Calu3 (cell line): Measurements from ENCODE around the gene CEACAM18. TPM values are rescaled to one million over a fixed set of nuclear protein-coding genes. Genes with fewer than 3 reads are reported as not detected.

Experiments used
- BruUV-seq: library from RNA; stranded (reverse); fragments of 400-500 nt; replicated peaks from 2 replicates; lab custom pipeline; 2021; lab: Mats Ljungman, UMichigan
- CTCF ChIA-PET: fragments of 300-600 bp; sonication (Branson Sonifier 250); formaldehyde crosslinking; loops from one replicate; lab custom pipeline; 2022; ENCODE audit warnings: antibody characterized with exemption; lab: Charles Lee
- DNase-seq: peaks from one replicate; pipeline ENCODE4 v3.0.0; 2022
- H3K27ac Mint-ChIP-seq: one replicate; pipeline ENCODE4 v1.8.0; 2022; ENCODE audit warnings: mixed read lengths; ENCODE audit not compliant: unreplicated experiment
- H3K27me3 Mint-ChIP-seq: one replicate; pipeline ENCODE4 v1.8.0; 2022; ENCODE audit warnings: mixed read lengths; ENCODE audit not compliant: unreplicated experiment
- H3K36me3 Mint-ChIP-seq: one replicate; pipeline ENCODE4 v1.8.0; 2022; ENCODE audit warnings: mild to moderate bottlenecking, moderate library complexity, mixed read lengths; ENCODE audit not compliant: insufficient read depth, unreplicated experiment
- H3K4me1 Mint-ChIP-seq: one replicate; pipeline ENCODE4 v1.8.0; 2022; ENCODE audit warnings: mild to moderate bottlenecking, low read depth, mixed read lengths; ENCODE audit not compliant: unreplicated experiment
- H3K4me3 Mint-ChIP-seq: one replicate; pipeline ENCODE4 v1.8.0; 2022; ENCODE audit warnings: mild to moderate bottlenecking, low read depth, moderate library complexity, mixed read lengths; ENCODE audit not compliant: unreplicated experiment
- H3K9me3 Mint-ChIP-seq: one replicate; pipeline ENCODE4 v1.8.0; 2022; ENCODE audit warnings: low read depth, mixed read lengths; ENCODE audit not compliant: unreplicated experiment
- CTCF ChIP-seq: fragments of 200-600 bp; IDR thresholded peaks from one replicate; pipeline ENCODE4 v1.8.0; 2022; ENCODE audit warnings: antibody characterized with exemption; ENCODE audit not compliant: unreplicated experiment
- intact Hi-C: fragments of 100-400 bp; cut with micrococcal nuclease; formaldehyde crosslinking; loops from one replicate; pipeline ENCODE4 v1.10.0; 2022; ENCODE audit not compliant: unreplicated experiment
- total RNA-seq: library from RNA; stranded (reverse); gene quantifications from 2 replicates; pipeline ENCODE4 v1.2.3, GENCODE V29; 2022

CEACAM18 gene
- total RNA-seq, 1 experiment from 2014 or later = not detected

- BruUV-seq = no TSS peak
- Mint-ChIP-seq H3K27me3 (peaks cover 15% of the 10 kb centered on the region), H3K4me1 (peaks cover 43% of the 10 kb centered on the region), H3K4me3 (no peak overlapping the region), H3K27ac (no peak overlapping the region), H3K9me3 (peaks cover 5% of the 10 kb centered on the region), H3K36me3 (peaks cover 4% of the 10 kb centered on the region)
- intact Hi-C loops = loop anchor here (10.0 kb wide), 1 partner anchor 97 kb away; the partner anchor contains the start of gene ZNF175
- CTCF ChIA-PET = no interaction called here
- no peak for TF ChIP-seq CTCF
- no peak for DNase-seq
Measured at GRCh38 chr19:51477344-51477743, 995 bp upstream of the CEACAM18 start.

GRCh38 chr19:51479531-51480331, 1.4 kb downstream of the CEACAM18 start:
- no peak for TF ChIP-seq CTCF
- Mint-ChIP-seq H3K9me3 (peaks cover 5% of the 10 kb centered on the region), H3K27ac (no peak overlapping the region), H3K4me3 (no peak overlapping the region), H3K36me3 (peaks cover 4% of the 10 kb centered on the region), H3K27me3 (peaks cover 27% of the 10 kb centered on the region), H3K4me1 (peaks cover 21% of the 10 kb centered on the region)
- no TSS peak for BruUV-seq
- CTCF ChIA-PET = no interaction called here
- no peak for DNase-seq
- intact Hi-C loops = loop anchor here (10.0 kb wide), 1 partner anchor 95 kb away; the partner anchor contains the start of gene ZNF175

GRCh38 chr19:51480590-51480989, 2.3 kb downstream of the CEACAM18 start:
- Mint-ChIP-seq H3K36me3 (no peaks in the 10 kb centered on the region), H3K9me3 (peaks cover 5% of the 10 kb centered on the region), H3K27me3 (peaks cover 27% of the 10 kb centered on the region), H3K27ac (no peak overlapping the region), H3K4me3 (no peak overlapping the region), H3K4me1 (peaks cover 12% of the 10 kb centered on the region)
- CTCF ChIA-PET = no interaction called here
- DNase-seq = peak; percentile 21
- no peak for TF ChIP-seq CTCF
- intact Hi-C loops = no loop called here
- no TSS peak for BruUV-seq

GRCh38 chr19:51485960-51486660, 7.8 kb downstream of the CEACAM18 start:
- DNase-seq = no peak
- Mint-ChIP-seq H3K27me3 (peaks cover 13% of the 10 kb centered on the region), H3K36me3 (no peaks in the 10 kb centered on the region), H3K27ac (no peak overlapping the region), H3K4me3 (no peak overlapping the region), H3K4me1 (no peaks in the 10 kb centered on the region), H3K9me3 (peaks cover 6% of the 10 kb centered on the region)
- intact Hi-C loops = no loop called here
- TF ChIP-seq CTCF = no peak
- CTCF ChIA-PET = interaction anchor here (0.6 kb wide), 1 partner anchor 171 kb away, joined by 4 read pairs; no protein-coding TSS in a partner anchor
- no TSS peak for BruUV-seq
